22Rv1 (cell line): ENCODE results near the gene PARD3B.

Experiments used
- ZFX ChIP-seq: fragments of 450-650 bp; IDR thresholded peaks from 2 replicates; pipeline ENCODE4 v1.6.1; 2017; ENCODE audit warnings: antibody characterized with exemption, borderline replicate concordance
- TF ChIP-seq, protein P1 (sequence below): fragments of 450-650 bp; IDR thresholded peaks from 2 replicates; pipeline ENCODE4 v1.5.1; 2017; ENCODE audit warnings: mild to moderate bottlenecking

DNA sequence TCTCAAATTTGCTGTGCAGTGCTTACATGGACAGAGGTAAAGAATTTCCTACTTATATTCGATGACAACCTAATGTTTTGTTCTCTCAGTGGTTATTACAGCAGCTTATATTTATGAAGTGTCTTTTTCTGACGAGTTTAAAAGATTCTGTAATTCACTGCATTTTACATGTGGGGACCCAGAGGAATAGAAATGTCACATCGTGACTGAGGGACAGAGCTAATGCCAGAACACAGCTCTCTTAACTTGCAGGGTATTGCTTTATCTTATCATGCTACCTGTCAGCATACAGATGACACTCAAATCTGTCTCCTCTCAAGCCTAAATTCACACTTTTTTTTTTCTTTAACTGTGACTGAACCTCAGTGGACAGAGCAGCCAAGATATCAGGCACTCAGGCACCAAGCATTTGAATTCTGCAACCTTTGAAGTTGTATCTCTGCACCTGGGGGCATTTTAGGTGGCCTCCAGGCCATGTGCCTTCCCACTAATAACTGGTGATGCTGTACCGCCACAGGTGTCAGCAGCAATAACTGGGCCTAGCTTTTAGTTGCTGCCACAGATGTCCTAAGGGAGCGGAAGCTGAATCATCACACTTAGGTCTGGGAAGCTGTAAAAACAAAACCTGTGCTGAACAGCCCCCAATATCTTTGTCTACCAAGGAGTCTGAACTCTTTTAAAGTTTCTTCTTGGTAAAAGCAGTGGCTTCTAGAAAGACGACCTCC lies 821.2 kb downstream of the PARD3B start:
- TF ChIP-seq, protein P1, sequence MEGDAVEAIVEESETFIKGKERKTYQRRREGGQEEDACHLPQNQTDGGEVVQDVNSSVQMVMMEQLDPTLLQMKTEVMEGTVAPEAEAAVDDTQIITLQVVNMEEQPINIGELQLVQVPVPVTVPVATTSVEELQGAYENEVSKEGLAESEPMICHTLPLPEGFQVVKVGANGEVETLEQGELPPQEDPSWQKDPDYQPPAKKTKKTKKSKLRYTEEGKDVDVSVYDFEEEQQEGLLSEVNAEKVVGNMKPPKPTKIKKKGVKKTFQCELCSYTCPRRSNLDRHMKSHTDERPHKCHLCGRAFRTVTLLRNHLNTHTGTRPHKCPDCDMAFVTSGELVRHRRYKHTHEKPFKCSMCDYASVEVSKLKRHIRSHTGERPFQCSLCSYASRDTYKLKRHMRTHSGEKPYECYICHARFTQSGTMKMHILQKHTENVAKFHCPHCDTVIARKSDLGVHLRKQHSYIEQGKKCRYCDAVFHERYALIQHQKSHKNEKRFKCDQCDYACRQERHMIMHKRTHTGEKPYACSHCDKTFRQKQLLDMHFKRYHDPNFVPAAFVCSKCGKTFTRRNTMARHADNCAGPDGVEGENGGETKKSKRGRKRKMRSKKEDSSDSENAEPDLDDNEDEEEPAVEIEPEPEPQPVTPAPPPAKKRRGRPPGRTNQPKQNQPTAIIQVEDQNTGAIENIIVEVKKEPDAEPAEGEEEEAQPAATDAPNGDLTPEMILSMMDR = no peak
- TF ChIP-seq ZFX = no peak
